Measurements from ENCODE around the gene ATOH7. TPM values are rescaled to one million over a fixed set of nuclear protein-coding genes. Genes with fewer than 3 reads are reported as not detected.

The ATOH7 gene
- total and polyA plus RNA-seq, 8 donors, result 0.13 to 0.28 (median 0.14) TPM; not detected in 3

DNA sequence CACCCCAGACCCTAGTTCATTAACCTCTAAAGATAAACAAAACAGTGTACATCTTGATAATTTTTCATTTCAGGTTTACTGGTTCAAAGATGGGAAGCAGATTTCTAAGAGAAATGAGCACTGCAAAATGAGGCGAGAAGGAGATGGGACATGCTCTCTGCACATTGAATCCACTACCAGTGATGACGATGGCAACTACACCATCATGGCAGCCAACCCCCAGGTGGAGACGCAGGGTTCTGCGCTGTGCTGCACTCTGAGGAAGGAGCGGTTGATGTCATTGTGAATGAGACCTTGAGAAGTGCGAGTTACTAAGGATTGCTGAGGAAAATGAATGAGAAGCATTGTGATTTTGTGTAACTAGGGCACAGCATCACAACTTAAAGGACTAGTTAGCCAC, 37.6 kb downstream of the ATOH7 start:
- no peak for ATAC-seq

DNA sequence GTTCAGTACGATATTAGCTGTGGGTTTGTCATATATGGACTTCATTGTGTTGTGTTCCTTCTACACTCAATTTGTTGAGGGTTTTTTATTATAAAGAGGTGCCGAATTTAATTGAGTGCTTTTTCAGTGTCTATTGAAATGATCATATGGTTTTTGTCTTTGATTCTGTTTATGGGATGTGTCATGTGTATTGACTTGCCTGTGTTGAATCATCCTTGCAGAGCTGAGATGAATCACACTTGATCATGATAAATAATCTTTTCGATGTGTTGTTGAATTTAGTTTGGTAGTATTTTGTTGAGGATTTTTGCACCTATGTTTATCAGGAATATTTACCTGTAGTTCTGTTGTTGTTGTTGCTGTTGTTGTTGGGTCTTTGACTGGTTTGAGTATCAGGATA, 39.8 kb downstream of the ATOH7 start:
- Histone ChIP-seq H3K27me3 (peaks cover 0 to 3% of the 10 kb centered on the region in 2 donors), H3K27ac (no peak overlapping the region), H3K36me3 (no peaks in the 10 kb centered on the region), H3K4me1 (no peaks in the 10 kb centered on the region), H3K4me3 (no peak overlapping the region), H3K9me3 (no peaks in the 10 kb centered on the region)
- intact Hi-C loops (cut with DNase I), result no loop called here
- no peak for DNase-seq
- no peak for ATAC-seq
- TF ChIP-seq, protein P1, sequence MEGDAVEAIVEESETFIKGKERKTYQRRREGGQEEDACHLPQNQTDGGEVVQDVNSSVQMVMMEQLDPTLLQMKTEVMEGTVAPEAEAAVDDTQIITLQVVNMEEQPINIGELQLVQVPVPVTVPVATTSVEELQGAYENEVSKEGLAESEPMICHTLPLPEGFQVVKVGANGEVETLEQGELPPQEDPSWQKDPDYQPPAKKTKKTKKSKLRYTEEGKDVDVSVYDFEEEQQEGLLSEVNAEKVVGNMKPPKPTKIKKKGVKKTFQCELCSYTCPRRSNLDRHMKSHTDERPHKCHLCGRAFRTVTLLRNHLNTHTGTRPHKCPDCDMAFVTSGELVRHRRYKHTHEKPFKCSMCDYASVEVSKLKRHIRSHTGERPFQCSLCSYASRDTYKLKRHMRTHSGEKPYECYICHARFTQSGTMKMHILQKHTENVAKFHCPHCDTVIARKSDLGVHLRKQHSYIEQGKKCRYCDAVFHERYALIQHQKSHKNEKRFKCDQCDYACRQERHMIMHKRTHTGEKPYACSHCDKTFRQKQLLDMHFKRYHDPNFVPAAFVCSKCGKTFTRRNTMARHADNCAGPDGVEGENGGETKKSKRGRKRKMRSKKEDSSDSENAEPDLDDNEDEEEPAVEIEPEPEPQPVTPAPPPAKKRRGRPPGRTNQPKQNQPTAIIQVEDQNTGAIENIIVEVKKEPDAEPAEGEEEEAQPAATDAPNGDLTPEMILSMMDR (IDR thresholded peaks at IDR 0.05), result no peak

More for the DNA sequence above, 37.6 kb downstream of the ATOH7 start:
- TF ChIP-seq, protein P1 (IDR thresholded peaks at IDR 0.05), result no peak
- Histone ChIP-seq H3K27me3 (peaks cover 0 to 5% of the 10 kb centered on the region in 2 donors), H3K4me3 (no peak overlapping the region), H3K27ac (no peak overlapping the region), H3K4me1 (no peaks in the 10 kb centered on the region), H3K36me3 (no peaks in the 10 kb centered on the region), H3K9me3 (no peaks in the 10 kb centered on the region)
- DNase-seq, result no peak
- intact Hi-C loops (cut with DNase I), result no loop called here

DNA sequence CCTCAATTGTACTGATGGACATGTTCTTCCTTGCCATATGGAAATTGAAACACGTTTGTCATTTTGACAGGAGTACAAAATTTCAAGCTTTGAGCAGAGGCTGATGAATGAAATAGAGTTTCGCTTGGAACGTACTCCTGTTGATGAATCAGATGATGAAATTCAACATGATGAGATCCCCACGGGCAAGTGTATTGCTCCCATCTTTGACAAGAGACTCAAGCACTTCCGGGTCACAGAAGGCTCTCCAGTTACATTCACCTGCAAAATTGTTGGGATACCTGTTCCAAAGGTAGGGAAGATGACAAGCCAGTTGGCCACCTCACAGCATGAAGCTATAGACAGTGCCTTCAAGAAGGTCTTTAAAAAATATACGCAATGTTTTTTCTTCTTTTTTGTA, 43.1 kb downstream of the ATOH7 start:
- no peak overlapping the region for H3K27ac ChIP-seq
- intact Hi-C loops (cut with DNase I), result no loop called here
- H3K4me1 ChIP-seq, result no peaks in the 10 kb centered on the region
- no peak for DNase-seq
- ATAC-seq, result no peak
- TF ChIP-seq, protein P1 (IDR thresholded peaks at IDR 0.05), result no peak
- no peak overlapping the region for H3K4me3 ChIP-seq
- H3K9me3 ChIP-seq, result no peaks in the 10 kb centered on the region
- H3K36me3 ChIP-seq, result no peaks in the 10 kb centered on the region
- peaks cover 0 to 19% of the 10 kb centered on the region in 2 donors for H3K27me3 ChIP-seq

DNA sequence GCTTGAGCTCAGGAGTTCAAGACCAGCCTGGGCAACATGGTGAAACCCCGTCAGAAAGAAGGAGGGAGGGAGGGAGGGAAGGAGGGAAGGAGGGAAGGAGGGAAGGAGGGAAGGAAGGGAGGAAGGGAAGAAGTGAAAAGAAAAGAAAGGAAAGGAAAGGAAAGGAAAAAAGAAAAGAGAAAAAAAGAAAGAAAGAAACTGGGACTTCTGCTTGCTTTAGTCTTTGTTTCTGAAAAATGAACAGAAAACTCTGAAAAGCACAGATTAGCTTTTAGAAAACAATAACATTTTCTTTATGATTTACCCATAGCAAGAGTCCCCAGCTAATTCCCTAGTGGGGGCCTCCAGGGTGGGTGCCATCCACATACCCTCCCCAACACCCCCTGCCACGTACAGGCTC, 46.8 kb downstream of the ATOH7 start:
- TF ChIP-seq, protein P1 (IDR thresholded peaks at IDR 0.05), result no peak
- intact Hi-C loops (cut with DNase I), result no loop called here
- Histone ChIP-seq H3K27me3 (peaks cover 0 to 19% of the 10 kb centered on the region in 2 donors), H3K36me3 (no peaks in the 10 kb centered on the region), H3K9me3 (no peaks in the 10 kb centered on the region), H3K4me3 (no peak overlapping the region), H3K4me1 (no peaks in the 10 kb centered on the region), H3K27ac (no peak overlapping the region)
- ATAC-seq (no peak), DNase-seq (no peak)

DNA sequence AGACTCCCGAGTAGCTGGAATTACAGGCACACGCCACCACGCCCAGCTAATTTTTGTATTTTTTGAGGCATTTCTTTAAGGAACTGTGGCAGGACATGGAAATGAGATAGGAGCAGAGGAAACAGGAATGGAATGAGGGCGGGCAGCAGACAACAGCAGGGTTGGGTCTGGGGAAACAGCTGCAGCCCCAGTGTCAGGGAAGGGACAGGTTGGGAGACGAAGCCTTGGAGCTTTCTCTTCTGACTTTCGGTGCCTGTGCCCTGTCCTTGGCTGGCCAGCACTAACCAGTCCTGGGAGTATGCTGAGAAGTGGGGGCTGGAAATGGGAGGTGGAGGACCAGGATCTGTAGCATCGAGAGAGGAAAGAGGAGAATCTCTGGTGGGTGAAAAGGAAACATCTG, 47.4 kb downstream of the ATOH7 start:
- H3K27ac ChIP-seq, result no peak overlapping the region
- no peak for ATAC-seq

More for the DNA sequence above, 47.4 kb downstream of the ATOH7 start:
- H3K9me3 ChIP-seq, result no peaks in the 10 kb centered on the region
- TF ChIP-seq, protein P1 (IDR thresholded peaks at IDR 0.05), result no peak
- intact Hi-C loops (cut with DNase I), result no loop called here
- H3K36me3 ChIP-seq, result no peaks in the 10 kb centered on the region
- DNase-seq, result no peak
- peaks cover 0 to 19% of the 10 kb centered on the region in 2 donors for H3K27me3 ChIP-seq
- no peak overlapping the region for H3K4me3 ChIP-seq
- H3K4me1 ChIP-seq, result no peaks in the 10 kb centered on the region

Other genes starting within 250 kb of the ATOH7 start
- gene HERC4, start 156.8 kb downstream of the ATOH7 start, total RNA-seq, result 10 to 100 TPM; 60.9 to 65.7 TPM
- 10 to 100 TPM; 51.5 to 62.9 (median 60.8) TPM for gene HERC4, start 156.8 kb downstream of the ATOH7 start, polyA plus RNA-seq (ENCODE audit: insufficient read length in 6 of 6)
- under 1 TPM in 1 of 2 donors, not detected in 1; 0.13 TPM for gene MYPN, start 122.6 kb downstream of the ATOH7 start, total RNA-seq
- under 1 TPM in 4 of 6 donors, not detected in 2; 0.03 to 0.07 (median 0.04) TPM for gene MYPN, start 122.6 kb downstream of the ATOH7 start, polyA plus RNA-seq (ENCODE audit: insufficient read length in 6 of 6)
- 100 to 1,000 TPM in 1 of 2 donors, 10 to 100 TPM in 1; 91.4 to 101 TPM for gene HNRNPH3, start 100.0 kb upstream of the ATOH7 start, total RNA-seq
- 100 to 1,000 TPM; 300 to 423 (median 389) TPM for gene HNRNPH3, start 100.0 kb upstream of the ATOH7 start, polyA plus RNA-seq (ENCODE audit: insufficient read length in 6 of 6)
- gene PBLD, start 100.8 kb upstream of the ATOH7 start, total RNA-seq, result 1 to 10 TPM; 2.1 to 4.1 TPM
- gene PBLD, start 100.8 kb upstream of the ATOH7 start, polyA plus RNA-seq (ENCODE audit: insufficient read length in 6 of 6), result 10 to 100 TPM; 11.9 to 17.3 (median 13.7) TPM
- 10 to 100 TPM; 17.1 to 19.8 TPM for gene RUFY2, start 175.2 kb upstream of the ATOH7 start, total RNA-seq
- gene RUFY2, start 175.2 kb upstream of the ATOH7 start, polyA plus RNA-seq (ENCODE audit: insufficient read length in 6 of 6), result 10 to 100 TPM; 31.7 to 47.2 (median 41.5) TPM
- 1 to 10 TPM; 7.2 to 8.7 TPM for gene DNA2, start 239.9 kb upstream of the ATOH7 start, total RNA-seq
- gene DNA2, start 239.9 kb upstream of the ATOH7 start, polyA plus RNA-seq (ENCODE audit: insufficient read length in 6 of 6), result 10 to 100 TPM in 5 of 6 donors, 1 to 10 TPM in 1; 9.7 to 14.6 (median 12.0) TPM